Keratinocyte (primary cell): ENCODE measurements around the gene COPZ2. TPM values are rescaled to one million over a fixed set of nuclear protein-coding genes. Genes with fewer than 3 reads are reported as not detected.

Experiments used
- DNase-seq: peaks from one replicate; pipeline ENCODE4 v3.0.0-alpha.2; 2011; ENCODE audit warnings: low read depth, missing footprints, low spot score
- FAIRE-seq: peaks from 2 replicates; lab custom pipeline; 2011; peaks lifted over from hg19 to GRCh38; lab: Jason Lieb, UNC
- H2AFZ ChIP-seq: 2 replicates; pipeline ENCODE4 v1.6.0; 2012; ENCODE audit warnings: low read length, control low read depth, inconsistent platforms; ENCODE audit not compliant: control insufficient read depth
- H3K27ac ChIP-seq: 2 replicates; pipeline ENCODE4 v1.5.1; 2011; ENCODE audit warnings: low read length; ENCODE audit not compliant: control insufficient read depth, insufficient read depth
- H3K27me3 ChIP-seq: 3 replicates; pipeline ENCODE4 v1.6.0; 2011; ENCODE audit warnings: low read length; ENCODE audit not compliant: control insufficient read depth, insufficient read depth; ENCODE audit errors: extremely low read depth
- H3K36me3 ChIP-seq, 2 experiments: 2 replicates in 1 of 2; 3 replicates in 1 of 2; pipeline ENCODE4 v1.5.1; 2011; ENCODE audit warnings: low read length in 2 of 2, mild to moderate bottlenecking in 1 of 2; ENCODE audit not compliant: control insufficient read depth in 2 of 2, insufficient read depth in 2 of 2; ENCODE audit errors: extremely low read depth in 1 of 2
- H3K4me1 ChIP-seq: 3 replicates; pipeline ENCODE4 v1.5.1; 2011; ENCODE audit warnings: low read length; ENCODE audit not compliant: control insufficient read depth, insufficient read depth; ENCODE audit errors: extremely low read depth
- H3K4me2 ChIP-seq: 3 replicates; pipeline ENCODE4 v1.6.0; 2011; ENCODE audit warnings: low read depth, low read length; ENCODE audit not compliant: control insufficient read depth, insufficient read depth; ENCODE audit errors: extremely low read depth
- H3K4me3 ChIP-seq, 3 experiments: fragments of 200-600 bp in 1 of 3; sonication (generic) in 1 of 3; 2 replicates in 2 of 3; 3 replicates in 1 of 3; pipeline ENCODE4 v1.5.1; 2011 to 2016; ENCODE audit warnings: low read length in 3 of 3, mild to moderate bottlenecking in 3 of 3, control low read depth in 2 of 3, inconsistent platforms in 1 of 3, low read depth in 1 of 3, mixed read lengths in 1 of 3, mixed run types in 1 of 3, moderate library complexity in 1 of 3; ENCODE audit not compliant: control insufficient read depth in 2 of 3, insufficient read depth in 2 of 3; ENCODE audit errors: extremely low read depth in 1 of 3
- H3K79me2 ChIP-seq: 2 replicates; pipeline ENCODE4 v1.6.0; 2012; ENCODE audit warnings: low read length; ENCODE audit not compliant: control insufficient read depth, insufficient read depth
- H3K9ac ChIP-seq: 3 replicates; pipeline ENCODE4 v1.6.0; 2011; ENCODE audit warnings: low read length; ENCODE audit not compliant: control insufficient read depth, insufficient read depth; ENCODE audit errors: extremely low read depth
- H3K9me1 ChIP-seq: 3 replicates; pipeline ENCODE4 v1.6.0; 2011; ENCODE audit warnings: low read length; ENCODE audit not compliant: control insufficient read depth, insufficient read depth; ENCODE audit errors: extremely low read depth
- H3K9me3 ChIP-seq: 2 replicates; pipeline ENCODE4 v1.5.1; 2012; ENCODE audit warnings: low read depth, low read length; ENCODE audit not compliant: control insufficient read depth
- H4K20me1 ChIP-seq: 3 replicates; pipeline ENCODE4 v1.6.0; 2011; ENCODE audit warnings: low read length; ENCODE audit not compliant: control insufficient read depth, insufficient read depth; ENCODE audit errors: extremely low read depth
- CTCF ChIP-seq, 3 experiments: IDR thresholded peaks in 1 of 3; conservative IDR thresholded peaks in 1 of 3; optimal IDR thresholded peaks in 1 of 3; 2 replicates in 2 of 3; 3 replicates in 1 of 3; pipeline versions ENCODE3 to v1.5.1; 2011; ENCODE audit warnings: low read length in 3 of 3, mild to moderate bottlenecking in 3 of 3, moderate library complexity in 2 of 3, control low read depth in 1 of 3, inconsistent platforms in 1 of 3; ENCODE audit not compliant: insufficient read depth in 2 of 3; ENCODE audit errors: extremely low read depth in 1 of 3
- EZH2 ChIP-seq: IDR thresholded peaks from one replicate; pipeline ENCODE4 v1.6.1; 2012; ENCODE audit warnings: inconsistent platforms, mild to moderate bottlenecking, low read length, moderate library complexity
- dilution Hi-C: fragments of 300-500 bp; cut with MboI; formaldehyde crosslinking; loops from one replicate; pipeline ENCODE4 v1.7.0; 2020; ENCODE audit warnings: low sequenced_read_pairs; ENCODE audit not compliant: extremely low pct_ligation_motif_present
- polyA plus RNA-seq, 5 experiments: library from polyadenylated mRNA; depleted of rRNA in 3 of 5; stranded (reverse) in 3 of 5; stranded (forward) in 1 of 5; unstranded in 1 of 5; fragments of >200 nt; gene quantifications; 1 replicate in 1 of 5; 2 replicates in 3 of 5; 3 replicates in 1 of 5; pipeline versions ENCODE4 v1.2.1 to v1.2.3, GENCODE V29; 2011 to 2012; ENCODE audit warnings: missing spikeins in 2 of 5, low read depth in 1 of 5, low replicate concordance in 1 of 5

The COPZ2 gene
- polyA plus RNA-seq, 1 donor (not counting 4 experiments of a cell fraction or from before 2014, with no cell fraction given), result 11.1 TPM

GRCh38 chr17:47994724-47995123 lies 42.9 kb downstream of the COPZ2 start:
- Histone ChIP-seq H3K4me3 (no peak overlapping the region), H3K9me1 (no peaks in the 10 kb centered on the region), H3K36me3 (no peaks in the 10 kb centered on the region), H3K27me3 (no peaks in the 10 kb centered on the region), H3K4me1 (no peaks in the 10 kb centered on the region), H4K20me1 (no peaks in the 10 kb centered on the region), H3K9me3 (no peaks in the 10 kb centered on the region), H3K9ac (no peak overlapping the region), H3K27ac (no peak overlapping the region), H2AFZ (no peak overlapping the region), H3K4me2 (no peak overlapping the region), H3K79me2 (no peaks in the 10 kb centered on the region)
- FAIRE-seq (no peak), DNase-seq (no peak)
- TF ChIP-seq EZH2, result no peak
- TF ChIP-seq CTCF (optimal IDR thresholded peaks at IDR 0.05 in 1 of 3, IDR thresholded peaks at IDR 0.05 in 1 of 3, conservative IDR thresholded peaks at IDR 0.05 in 1 of 3; ENCODE audit: extremely low read depth in 1 of 3, insufficient read depth in 2 of 3, low read length in 3 of 3), result no peak
- dilution Hi-C loops, result no loop called here

GRCh38 chr17:47993964-47994363 lies 43.6 kb downstream of the COPZ2 start:
- DNase-seq, result no peak
- no peaks in the 10 kb centered on the region for H3K9me1 ChIP-seq
- dilution Hi-C loops, result no loop called here
- no peak overlapping the region for H3K4me2 ChIP-seq
- H3K9ac ChIP-seq, result no peak overlapping the region
- H2AFZ ChIP-seq, result no peak overlapping the region
- no peaks in the 10 kb centered on the region for H3K79me2 ChIP-seq
- no peak overlapping the region for H3K27ac ChIP-seq
- H3K4me3 ChIP-seq, result no peak overlapping the region
- no peaks in the 10 kb centered on the region for H3K4me1 ChIP-seq
- no peak for FAIRE-seq
- no peaks in the 10 kb centered on the region for H3K9me3 ChIP-seq
- H3K27me3 ChIP-seq, result no peaks in the 10 kb centered on the region
- no peaks in the 10 kb centered on the region for H3K36me3 ChIP-seq
- no peaks in the 10 kb centered on the region for H4K20me1 ChIP-seq
- no peak for TF ChIP-seq EZH2
- TF ChIP-seq CTCF (optimal IDR thresholded peaks at IDR 0.05 in 1 of 3, IDR thresholded peaks at IDR 0.05 in 1 of 3, conservative IDR thresholded peaks at IDR 0.05 in 1 of 3; ENCODE audit: extremely low read depth in 1 of 3, insufficient read depth in 2 of 3, low read length in 3 of 3), result no peak
